ENCODE results near the gene TBC1D22A. TPM values are rescaled to one million over a fixed set of nuclear protein-coding genes. Genes with fewer than 3 reads are reported as not detected.

The TBC1D22A gene
- total RNA-seq, 4 donors from 2014 or later = 31.2 to 111 (median 41.8) TPM

DNA sequence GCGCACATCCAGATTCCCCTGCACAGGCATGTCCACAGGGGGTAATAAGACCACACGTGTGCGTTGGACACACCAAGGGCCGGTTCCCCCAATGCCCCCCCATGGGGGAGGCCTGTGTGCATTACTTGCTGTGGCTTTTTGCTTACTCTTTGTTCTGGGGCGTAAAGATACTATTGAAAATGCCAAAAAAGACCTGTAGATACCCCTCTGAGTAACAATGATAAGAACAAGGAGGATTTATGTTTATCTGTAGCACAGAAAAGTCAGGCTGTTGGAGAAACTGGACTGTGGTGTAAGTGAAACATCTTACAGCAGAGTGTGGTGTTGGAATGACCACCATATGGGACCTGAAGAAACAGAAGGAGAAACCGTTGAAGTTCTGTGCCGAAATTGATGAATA is 103.2 kb downstream of the TBC1D22A start:
- intact Hi-C loops (cut with DNase I; ENCODE audit: low total_unique reads) (no loop called here), in situ Hi-C loops (cut with MboI; ENCODE audit: low pct_ligation_motif_present in 1 of 4, low pct_unique_long_range_greater_than_20kb in 1 of 4, low sequenced_read_pairs in 3 of 4) (no loop called here)
- H3K4me1 ChIP-seq = peaks cover 0 to 23% (median 15%) of the 10 kb centered on the region in 4 donors
- H3K36me3 ChIP-seq = no peaks in the 10 kb centered on the region
- no peak overlapping the region for H3K27ac ChIP-seq
- DNase-seq = no peak
- WGBS, 2 donors (ENCODE audit: low coverage in 1 of 2) = 96% methylated on average over 6 to 7 of the region's 7 CpGs
- no peak overlapping the region for H3K4me3 ChIP-seq
- no peaks in the 10 kb centered on the region for H3K9me3 ChIP-seq
- no peak for TF ChIP-seq EP300 (IDR thresholded peaks at IDR 0.05; ENCODE audit: low read depth)
- no peaks in the 10 kb centered on the region for H3K27me3 ChIP-seq

DNA sequence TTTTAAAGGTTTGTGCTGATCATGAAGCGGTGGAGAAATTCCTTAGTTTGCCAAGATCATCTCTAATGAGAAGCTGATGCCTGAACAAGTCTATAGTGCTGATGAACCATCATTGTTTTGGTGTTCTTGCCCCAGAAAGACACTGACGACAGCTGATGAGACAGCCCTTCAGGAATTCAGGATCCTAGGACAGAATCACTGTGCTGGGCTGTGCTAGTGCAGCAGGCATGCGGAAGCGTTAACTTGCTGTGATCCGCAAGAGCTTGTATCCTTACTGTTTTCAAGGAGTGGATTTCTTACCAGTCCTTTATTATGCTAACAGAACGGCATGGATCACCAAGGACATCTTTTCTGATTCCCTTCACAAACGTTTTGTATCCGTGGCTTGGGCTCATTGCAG is 104.1 kb downstream of the TBC1D22A start:
- Histone ChIP-seq H3K4me3 (no peak overlapping the region), H3K4me1 (peaks cover 0 to 23% (median 15%) of the 10 kb centered on the region in 4 donors), H3K36me3 (no peaks in the 10 kb centered on the region), H3K27ac (no peak overlapping the region), H3K27me3 (no peaks in the 10 kb centered on the region), H3K9me3 (peaks cover 1 to 5% of the 10 kb centered on the region in 2 donors)
- in situ Hi-C loops (cut with MboI; ENCODE audit: low pct_ligation_motif_present in 1 of 4, low pct_unique_long_range_greater_than_20kb in 1 of 4, low sequenced_read_pairs in 3 of 4) = no loop called here
- no peak for TF ChIP-seq POLR2A (IDR thresholded peaks at IDR 0.05)
- TF ChIP-seq, protein P1, sequence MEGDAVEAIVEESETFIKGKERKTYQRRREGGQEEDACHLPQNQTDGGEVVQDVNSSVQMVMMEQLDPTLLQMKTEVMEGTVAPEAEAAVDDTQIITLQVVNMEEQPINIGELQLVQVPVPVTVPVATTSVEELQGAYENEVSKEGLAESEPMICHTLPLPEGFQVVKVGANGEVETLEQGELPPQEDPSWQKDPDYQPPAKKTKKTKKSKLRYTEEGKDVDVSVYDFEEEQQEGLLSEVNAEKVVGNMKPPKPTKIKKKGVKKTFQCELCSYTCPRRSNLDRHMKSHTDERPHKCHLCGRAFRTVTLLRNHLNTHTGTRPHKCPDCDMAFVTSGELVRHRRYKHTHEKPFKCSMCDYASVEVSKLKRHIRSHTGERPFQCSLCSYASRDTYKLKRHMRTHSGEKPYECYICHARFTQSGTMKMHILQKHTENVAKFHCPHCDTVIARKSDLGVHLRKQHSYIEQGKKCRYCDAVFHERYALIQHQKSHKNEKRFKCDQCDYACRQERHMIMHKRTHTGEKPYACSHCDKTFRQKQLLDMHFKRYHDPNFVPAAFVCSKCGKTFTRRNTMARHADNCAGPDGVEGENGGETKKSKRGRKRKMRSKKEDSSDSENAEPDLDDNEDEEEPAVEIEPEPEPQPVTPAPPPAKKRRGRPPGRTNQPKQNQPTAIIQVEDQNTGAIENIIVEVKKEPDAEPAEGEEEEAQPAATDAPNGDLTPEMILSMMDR (IDR thresholded peaks at IDR 0.05) = no peak
- no peak for TF ChIP-seq POLR2AphosphoS5 (IDR thresholded peaks at IDR 0.05)
- no peak for TF ChIP-seq EP300 (IDR thresholded peaks at IDR 0.05; ENCODE audit: low read depth)
- DNase-seq = no peak
- intact Hi-C loops (cut with DNase I; ENCODE audit: low total_unique reads) = no loop called here
- WGBS, 2 donors (ENCODE audit: low coverage in 1 of 2) = 71 to 90% methylated on average over 4 to 8 of the region's 8 CpGs

DNA sequence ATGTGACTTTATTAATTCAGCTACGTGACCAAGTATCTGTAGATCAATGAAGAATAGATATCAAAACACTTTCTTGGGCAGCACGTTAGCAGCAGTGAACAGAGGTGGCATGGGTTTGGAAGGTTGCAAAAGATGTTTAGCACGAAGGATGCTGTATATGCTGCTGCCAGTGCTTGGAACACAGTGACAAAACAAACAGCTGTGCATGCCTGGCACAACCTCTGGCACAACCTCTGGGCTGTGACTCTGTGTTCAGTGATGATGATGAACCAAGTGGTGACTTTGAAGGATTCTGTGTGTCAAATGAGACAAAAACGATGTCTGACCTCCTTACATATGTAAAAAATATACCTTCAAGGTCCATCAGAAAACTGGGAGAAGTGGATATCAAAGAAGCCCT is 104.7 kb downstream of the TBC1D22A start:
- H3K4me1 ChIP-seq = peaks cover 0 to 23% (median 15%) of the 10 kb centered on the region in 4 donors
- no peak overlapping the region for H3K4me3 ChIP-seq
- intact Hi-C loops (cut with DNase I; ENCODE audit: low total_unique reads) = no loop called here
- no peaks in the 10 kb centered on the region for H3K27me3 ChIP-seq
- peaks cover 5 to 10% of the 10 kb centered on the region in 2 donors for H3K9me3 ChIP-seq
- 78 to 93% methylated on average over 1 to 4 of the region's 4 CpGs for WGBS, 2 donors (ENCODE audit: low coverage in 1 of 2)
- DNase-seq = no peak
- H3K36me3 ChIP-seq = no peaks in the 10 kb centered on the region
- no peak for TF ChIP-seq EP300 (IDR thresholded peaks at IDR 0.05; ENCODE audit: low read depth)
- no peak for TF ChIP-seq POLR2A (IDR thresholded peaks at IDR 0.05)
- no peak for TF ChIP-seq POLR2AphosphoS5 (IDR thresholded peaks at IDR 0.05)
- TF ChIP-seq, protein P1 (IDR thresholded peaks at IDR 0.05) = no peak
- in situ Hi-C loops (cut with MboI; ENCODE audit: low pct_ligation_motif_present in 1 of 4, low pct_unique_long_range_greater_than_20kb in 1 of 4, low sequenced_read_pairs in 3 of 4) = no loop called here
- no peak overlapping the region for H3K27ac ChIP-seq

DNA sequence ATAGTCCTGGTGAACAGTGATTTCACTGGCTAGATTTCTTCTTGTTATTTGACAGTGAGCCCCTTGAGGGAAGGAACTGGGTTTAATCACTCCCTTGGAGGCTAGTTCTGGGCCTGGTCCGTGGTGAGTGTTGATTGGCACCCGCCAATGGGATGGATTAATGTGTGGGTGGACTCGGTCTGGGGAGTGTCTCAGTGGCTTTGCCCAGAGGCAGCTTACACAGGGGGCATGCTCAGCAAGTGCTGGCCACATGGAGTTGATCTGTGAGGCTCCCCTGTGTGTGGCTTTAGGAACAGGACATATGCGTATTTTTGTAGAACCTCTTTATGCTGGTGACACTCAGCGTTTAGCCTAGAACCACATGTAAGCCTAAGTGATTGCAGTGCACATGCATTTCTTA is 106.9 kb downstream of the TBC1D22A start:
- Histone ChIP-seq H3K27me3 (no peaks in the 10 kb centered on the region), H3K9me3 (peaks cover 5 to 11% of the 10 kb centered on the region in 2 donors), H3K36me3 (no peaks in the 10 kb centered on the region), H3K4me3 (no peak overlapping the region), H3K27ac (no peak overlapping the region), H3K4me1 (peaks cover 0 to 10% (median 4%) of the 10 kb centered on the region in 4 donors)
- in situ Hi-C loops (cut with MboI; ENCODE audit: low pct_ligation_motif_present in 1 of 4, low pct_unique_long_range_greater_than_20kb in 1 of 4, low sequenced_read_pairs in 3 of 4) (no loop called here), intact Hi-C loops (cut with DNase I; ENCODE audit: low total_unique reads) (no loop called here)
- TF ChIP-seq POLR2A (IDR thresholded peaks at IDR 0.05) (no peak), POLR2AphosphoS5 (IDR thresholded peaks at IDR 0.05) (no peak), EP300 (IDR thresholded peaks at IDR 0.05; ENCODE audit: low read depth) (no peak)
- TF ChIP-seq, protein P1 (IDR thresholded peaks at IDR 0.05) = no peak
- no peak for DNase-seq
- WGBS, 2 donors (ENCODE audit: low coverage in 1 of 2) = 98 to 100% methylated on average over 1 to 5 of the region's 5 CpGs

DNA sequence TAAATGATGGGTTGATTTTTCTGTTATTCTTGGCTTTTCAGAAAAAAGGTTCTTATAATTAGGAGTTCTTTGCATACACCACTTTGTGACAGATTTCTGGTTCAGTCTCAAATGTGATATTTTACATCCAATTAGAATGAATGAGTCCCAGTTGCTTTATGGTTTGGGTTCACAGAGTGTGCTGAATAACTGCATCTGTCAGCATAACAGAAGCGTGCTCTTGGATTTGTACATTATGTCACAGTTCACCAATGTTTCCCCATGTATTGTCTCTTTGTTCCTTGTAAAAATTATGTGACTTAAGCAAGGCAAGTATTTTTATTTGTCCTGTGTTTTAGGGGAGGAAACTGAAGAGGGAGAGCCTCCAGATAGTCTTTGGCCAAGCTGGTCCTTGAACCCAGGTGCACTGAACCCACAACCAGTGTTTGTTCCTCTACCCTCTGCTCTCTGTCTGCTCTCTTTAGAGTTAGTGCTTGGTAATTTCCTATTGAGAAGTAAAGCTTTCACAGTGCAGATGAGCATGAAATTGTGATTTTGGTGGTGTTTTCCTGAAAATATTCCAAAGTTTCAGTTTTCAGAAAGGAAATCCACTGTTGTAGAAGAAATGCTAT is 107.5 kb downstream of the TBC1D22A start:
- no peaks in the 10 kb centered on the region for H3K27me3 ChIP-seq
- DNase-seq = no peak
- H3K4me3 ChIP-seq = no peak overlapping the region
- H3K36me3 ChIP-seq = no peaks in the 10 kb centered on the region
- H3K4me1 ChIP-seq = peaks cover 0 to 4% (median under 1%) of the 10 kb centered on the region in 4 donors
- in situ Hi-C loops (cut with MboI; ENCODE audit: low pct_ligation_motif_present in 1 of 4, low pct_unique_long_range_greater_than_20kb in 1 of 4, low sequenced_read_pairs in 3 of 4) = no loop called here
- WGBS, 2 donors (ENCODE audit: low coverage in 1 of 2) = 95 to 100% methylated on average over 1 of the region's 1 CpG
- TF ChIP-seq POLR2A (IDR thresholded peaks at IDR 0.05) = no peak
- TF ChIP-seq EP300 (IDR thresholded peaks at IDR 0.05; ENCODE audit: low read depth) = no peak
- no peak for TF ChIP-seq POLR2AphosphoS5 (IDR thresholded peaks at IDR 0.05)
- TF ChIP-seq, protein P1 (IDR thresholded peaks at IDR 0.05) = no peak
- no peak overlapping the region for H3K27ac ChIP-seq
- H3K9me3 ChIP-seq = peaks cover 5 to 11% of the 10 kb centered on the region in 2 donors
- intact Hi-C loops (cut with DNase I; ENCODE audit: low total_unique reads) = no loop called here

All from transverse colon (tissue), 4 donors.